Nephron progenitor cell (in vitro differentiated cells): ENCODE measurements around the gene NMNAT3.

Experiments
- DNase-seq: peaks from one replicate; pipeline ENCODE4 v3.0.0; 2021
- H3K27ac Mint-ChIP-seq: 2 replicates; pipeline ENCODE4 v1.8.0; 2021; ENCODE audit warnings: mild to moderate bottlenecking, moderate library complexity, mixed read lengths
- H3K27me3 Mint-ChIP-seq: 2 replicates; pipeline ENCODE4 v1.8.0; 2021; ENCODE audit warnings: mild to moderate bottlenecking, low read depth, mixed read lengths; ENCODE audit not compliant: poor library complexity
- H3K36me3 Mint-ChIP-seq: 2 replicates; pipeline ENCODE4 v1.8.0; 2021; ENCODE audit warnings: low read depth, mixed read lengths
- H3K4me1 Mint-ChIP-seq: 2 replicates; pipeline ENCODE4 v1.8.0; 2021; ENCODE audit warnings: mixed read lengths
- H3K4me3 Mint-ChIP-seq: 2 replicates; pipeline ENCODE4 v1.8.0; 2021; ENCODE audit warnings: mild to moderate bottlenecking, moderate library complexity, mixed read lengths
- H3K9me3 Mint-ChIP-seq: 2 replicates; pipeline ENCODE4 v1.8.0; 2021; ENCODE audit warnings: mild to moderate bottlenecking, moderate library complexity, mixed read lengths
- TF ChIP-seq, protein P1 (sequence below): fragments of 200-600 bp; sonication (generic); IDR thresholded peaks from 2 replicates; pipeline ENCODE4 v1.5.0; 2021; ENCODE audit warnings: antibody characterized with exemption

Gene NMNAT3

DNA sequence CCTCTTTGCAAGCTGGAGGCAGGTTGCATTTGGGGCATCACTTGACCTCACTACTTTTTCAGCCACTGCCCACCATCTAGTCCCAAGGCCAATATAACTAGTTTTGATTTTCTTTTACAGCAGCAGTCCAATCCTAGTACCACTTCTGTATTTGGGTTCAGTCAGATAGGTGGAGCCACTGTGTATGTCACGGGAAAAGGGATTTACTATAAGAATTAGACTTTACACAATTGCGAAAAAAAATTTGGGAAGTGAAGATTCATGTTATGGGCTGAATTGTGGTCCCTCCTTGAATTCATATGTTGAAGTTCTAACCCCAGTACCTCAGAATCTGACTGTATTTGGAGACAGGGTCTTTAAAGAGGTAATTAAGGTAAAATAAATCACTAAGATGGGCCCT lies 37.4 kb upstream of the NMNAT3 start:
- Mint-ChIP-seq H3K27ac (no peak overlapping the region), H3K4me3 (no peak overlapping the region), H3K9me3 (no peaks in the 10 kb centered on the region), H3K36me3 (no peaks in the 10 kb centered on the region), H3K27me3 (peaks cover 20% of the 10 kb centered on the region), H3K4me1 (peaks cover 8% of the 10 kb centered on the region)
- no peak for DNase-seq
- TF ChIP-seq, protein P1, sequence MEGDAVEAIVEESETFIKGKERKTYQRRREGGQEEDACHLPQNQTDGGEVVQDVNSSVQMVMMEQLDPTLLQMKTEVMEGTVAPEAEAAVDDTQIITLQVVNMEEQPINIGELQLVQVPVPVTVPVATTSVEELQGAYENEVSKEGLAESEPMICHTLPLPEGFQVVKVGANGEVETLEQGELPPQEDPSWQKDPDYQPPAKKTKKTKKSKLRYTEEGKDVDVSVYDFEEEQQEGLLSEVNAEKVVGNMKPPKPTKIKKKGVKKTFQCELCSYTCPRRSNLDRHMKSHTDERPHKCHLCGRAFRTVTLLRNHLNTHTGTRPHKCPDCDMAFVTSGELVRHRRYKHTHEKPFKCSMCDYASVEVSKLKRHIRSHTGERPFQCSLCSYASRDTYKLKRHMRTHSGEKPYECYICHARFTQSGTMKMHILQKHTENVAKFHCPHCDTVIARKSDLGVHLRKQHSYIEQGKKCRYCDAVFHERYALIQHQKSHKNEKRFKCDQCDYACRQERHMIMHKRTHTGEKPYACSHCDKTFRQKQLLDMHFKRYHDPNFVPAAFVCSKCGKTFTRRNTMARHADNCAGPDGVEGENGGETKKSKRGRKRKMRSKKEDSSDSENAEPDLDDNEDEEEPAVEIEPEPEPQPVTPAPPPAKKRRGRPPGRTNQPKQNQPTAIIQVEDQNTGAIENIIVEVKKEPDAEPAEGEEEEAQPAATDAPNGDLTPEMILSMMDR: no peak

DNA sequence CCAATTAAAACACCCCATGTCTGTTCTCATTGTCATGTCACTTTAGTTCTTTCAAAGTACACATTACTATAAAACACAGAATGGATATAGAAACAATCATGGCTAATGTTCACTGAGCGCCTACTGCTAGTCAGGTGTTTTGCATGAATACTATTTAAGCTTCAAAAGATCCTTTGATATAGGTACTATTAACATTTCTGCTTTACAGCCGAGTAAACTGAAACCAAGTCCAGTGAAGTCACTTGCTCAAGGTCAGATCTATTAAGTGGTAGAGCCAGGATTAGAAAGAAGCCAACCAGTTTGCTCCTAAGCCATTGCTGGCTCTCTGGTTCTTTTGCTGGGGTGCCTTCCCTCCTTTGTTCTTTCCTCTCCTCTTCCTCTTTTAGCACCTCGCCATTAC lies 32.4 kb upstream of the NMNAT3 start:
- TF ChIP-seq, protein P1: no peak
- H3K4me1 Mint-ChIP-seq: peaks cover 8% of the 10 kb centered on the region
- DNase-seq: no peak
- H3K4me3 Mint-ChIP-seq: no peak overlapping the region
- no peaks in the 10 kb centered on the region for H3K9me3 Mint-ChIP-seq
- no peaks in the 10 kb centered on the region for H3K36me3 Mint-ChIP-seq
- no peak overlapping the region for H3K27ac Mint-ChIP-seq
- peaks cover 11% of the 10 kb centered on the region for H3K27me3 Mint-ChIP-seq

GRCh38 chr3:139705631-139706030 lies 27.9 kb upstream of the NMNAT3 start:
- TF ChIP-seq, protein P1: no peak
- H3K4me1 Mint-ChIP-seq: peaks cover 5% of the 10 kb centered on the region
- no peak overlapping the region for H3K27ac Mint-ChIP-seq
- H3K27me3 Mint-ChIP-seq: peaks cover 23% of the 10 kb centered on the region
- H3K4me3 Mint-ChIP-seq: no peak overlapping the region
- no peak for DNase-seq
- H3K9me3 Mint-ChIP-seq: peaks cover 5% of the 10 kb centered on the region
- no peaks in the 10 kb centered on the region for H3K36me3 Mint-ChIP-seq

- TF ChIP-seq, protein P1: no peak
- H3K4me1 Mint-ChIP-seq: peaks cover 5% of the 10 kb centered on the region
- DNase-seq: no peak
- H3K9me3 Mint-ChIP-seq: no peaks in the 10 kb centered on the region
- no peak overlapping the region for H3K4me3 Mint-ChIP-seq
- H3K27me3 Mint-ChIP-seq: peaks cover 18% of the 10 kb centered on the region
- no peak overlapping the region for H3K27ac Mint-ChIP-seq
- no peaks in the 10 kb centered on the region for H3K36me3 Mint-ChIP-seq
Observed at GRCh38 chr3:139696314-139696604, 18.5 kb upstream of the NMNAT3 start.

GRCh38 chr3:139695426-139696313 lies 17.9 kb upstream of the NMNAT3 start:
- Mint-ChIP-seq H3K9me3 (no peaks in the 10 kb centered on the region), H3K4me1 (peaks cover 9% of the 10 kb centered on the region), H3K27me3 (peaks cover 17% of the 10 kb centered on the region), H3K27ac (no peak overlapping the region), H3K4me3 (no peak overlapping the region), H3K36me3 (no peaks in the 10 kb centered on the region)
- no peak for DNase-seq
- TF ChIP-seq, protein P1: no peak

- peaks cover 12% of the 10 kb centered on the region for H3K4me1 Mint-ChIP-seq
- no peak overlapping the region for H3K27ac Mint-ChIP-seq
- TF ChIP-seq, protein P1: no peak
- DNase-seq: no peak
- no peaks in the 10 kb centered on the region for H3K9me3 Mint-ChIP-seq
- no peaks in the 10 kb centered on the region for H3K36me3 Mint-ChIP-seq
- H3K27me3 Mint-ChIP-seq: peaks cover 13% of the 10 kb centered on the region
- no peak overlapping the region for H3K4me3 Mint-ChIP-seq
Observed at GRCh38 chr3:139695007-139695406, 17.2 kb upstream of the NMNAT3 start.
